ENCODE measurements around the gene MYL10.

MYL10 gene

DNA sequence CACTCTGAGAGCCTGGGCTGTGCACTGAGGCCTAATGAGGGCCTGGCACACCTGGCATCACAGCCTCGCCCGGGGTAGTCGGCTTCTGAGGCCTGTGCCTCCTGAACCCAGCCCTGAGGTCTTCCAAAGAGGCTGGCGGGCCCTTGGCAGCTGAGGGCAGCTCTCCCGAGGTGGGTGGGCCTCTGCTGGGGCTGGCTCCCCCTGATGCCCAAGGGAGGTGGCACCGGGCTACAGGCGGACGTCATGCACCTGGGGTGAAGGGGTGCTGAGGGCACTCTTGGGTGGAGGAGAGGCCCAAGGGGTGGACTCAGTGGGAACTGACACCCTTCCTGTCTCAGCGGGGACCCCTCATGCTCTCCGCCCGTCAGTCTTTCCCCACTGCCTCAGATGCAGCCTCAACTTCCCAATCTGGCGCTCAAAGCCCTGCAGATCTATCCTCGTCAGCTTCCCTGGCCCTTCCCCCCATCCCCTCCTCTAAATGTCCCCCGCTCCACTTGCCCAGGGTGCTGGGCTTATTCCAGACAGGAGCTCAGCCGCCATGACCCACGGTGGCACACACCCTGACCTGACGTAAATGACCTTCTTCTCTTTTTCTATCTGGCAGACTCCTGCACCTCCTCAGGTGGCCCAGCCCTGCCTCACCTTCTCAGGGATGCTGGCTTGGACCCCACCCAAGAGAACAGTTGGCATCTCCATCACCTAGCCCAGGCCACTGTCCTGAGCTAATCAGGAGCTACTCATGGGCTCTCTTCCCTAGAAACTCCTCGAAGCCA lies 38.2 kb downstream of the MYL10 start:
- H3K4me3 ChIP-seq (ENCODE audit: low read depth, low read length): no peak overlapping the region
- TF ChIP-seq, protein P1, sequence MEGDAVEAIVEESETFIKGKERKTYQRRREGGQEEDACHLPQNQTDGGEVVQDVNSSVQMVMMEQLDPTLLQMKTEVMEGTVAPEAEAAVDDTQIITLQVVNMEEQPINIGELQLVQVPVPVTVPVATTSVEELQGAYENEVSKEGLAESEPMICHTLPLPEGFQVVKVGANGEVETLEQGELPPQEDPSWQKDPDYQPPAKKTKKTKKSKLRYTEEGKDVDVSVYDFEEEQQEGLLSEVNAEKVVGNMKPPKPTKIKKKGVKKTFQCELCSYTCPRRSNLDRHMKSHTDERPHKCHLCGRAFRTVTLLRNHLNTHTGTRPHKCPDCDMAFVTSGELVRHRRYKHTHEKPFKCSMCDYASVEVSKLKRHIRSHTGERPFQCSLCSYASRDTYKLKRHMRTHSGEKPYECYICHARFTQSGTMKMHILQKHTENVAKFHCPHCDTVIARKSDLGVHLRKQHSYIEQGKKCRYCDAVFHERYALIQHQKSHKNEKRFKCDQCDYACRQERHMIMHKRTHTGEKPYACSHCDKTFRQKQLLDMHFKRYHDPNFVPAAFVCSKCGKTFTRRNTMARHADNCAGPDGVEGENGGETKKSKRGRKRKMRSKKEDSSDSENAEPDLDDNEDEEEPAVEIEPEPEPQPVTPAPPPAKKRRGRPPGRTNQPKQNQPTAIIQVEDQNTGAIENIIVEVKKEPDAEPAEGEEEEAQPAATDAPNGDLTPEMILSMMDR (conservative IDR thresholded peaks at IDR 0.05; ENCODE audit: low read depth, low read length): no peak
- DNase-seq (ENCODE audit: low read depth): no peak

- H3K4me3 ChIP-seq (ENCODE audit: low read depth, low read length): no peak overlapping the region
- DNase-seq (ENCODE audit: low read depth): no peak
- TF ChIP-seq, protein P1 (conservative IDR thresholded peaks at IDR 0.05; ENCODE audit: low read depth, low read length): no peak
These were observed 39.0 kb downstream of the MYL10 start for GRCh38 chr7:101589976-101590662.

DNA sequence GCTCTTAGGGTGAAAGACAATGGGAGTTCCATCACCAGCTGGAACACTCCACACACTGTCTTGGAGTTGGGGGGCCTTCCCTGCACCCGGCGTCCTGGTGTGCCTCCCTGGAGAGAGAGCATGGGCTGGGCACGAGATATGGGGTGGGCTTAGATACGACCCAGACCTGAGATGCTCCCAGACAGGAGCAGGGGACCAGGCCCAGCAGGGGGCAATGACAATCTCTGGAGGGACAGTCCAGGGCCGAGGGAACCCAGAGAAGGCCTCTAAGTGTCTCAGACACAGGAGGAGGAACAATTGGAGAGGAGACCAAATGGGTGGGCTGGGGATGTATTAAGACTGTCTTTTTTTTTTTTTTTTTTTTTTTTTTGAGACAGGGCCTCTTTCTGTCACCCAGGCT lies 40.0 kb downstream of the MYL10 start:
- DNase-seq (ENCODE audit: low read depth): no peak
- no peak overlapping the region for H3K4me3 ChIP-seq (ENCODE audit: low read depth, low read length)
- TF ChIP-seq, protein P1 (conservative IDR thresholded peaks at IDR 0.05; ENCODE audit: low read depth, low read length): no peak

- H3K4me3 ChIP-seq (ENCODE audit: low read depth, low read length): no peak overlapping the region
- TF ChIP-seq, protein P1 (conservative IDR thresholded peaks at IDR 0.05; ENCODE audit: low read depth, low read length): no peak
These were observed 40.8 kb downstream of the MYL10 start for GRCh38 chr7:101588131-101588935.

GRCh38 chr7:101586906-101587677 lies 42.0 kb downstream of the MYL10 start:
- no peak overlapping the region for H3K4me3 ChIP-seq (ENCODE audit: low read depth, low read length)
- TF ChIP-seq, protein P1 (conservative IDR thresholded peaks at IDR 0.05; ENCODE audit: low read depth, low read length): no peak
- DNase-seq (ENCODE audit: low read depth): no peak

More at GRCh38 chr7:101588131-101588935, 40.8 kb downstream of the MYL10 start:
- no peak for DNase-seq (ENCODE audit: low read depth)
